Heart right ventricle (tissue), 16 donors: Measurements from ENCODE around the gene GPD1. TPM values are rescaled to one million over a fixed set of nuclear protein-coding genes. Genes with fewer than 3 reads are reported as not detected.

ENCODE experiments used
- ATAC-seq, 8 donors: fragments of 200-7000 bp; cut with Tn5 transposase; one replicate each; pipeline ENCODE4 v1.9.1; 2020; ENCODE audit warnings: mild to moderate bottlenecking in 8 of 8, moderate library complexity in 8 of 8, moderate number of reproducible peaks in 1 of 8
- DNase-seq, 2 donors: peaks; one replicate each; pipeline ENCODE4 v3.0.0-alpha.2; 2020
- H3K27ac ChIP-seq, 10 donors: fragments of 200-600 bp; sonication (generic) in 2 of 10; one replicate each; pipeline versions ENCODE4 v1.5.0 to v1.8.0; 2020 to 2022; ENCODE audit warnings: mild to moderate bottlenecking in 3 of 10
- H3K27me3 ChIP-seq, 7 donors: fragments of 200-600 bp; one replicate each; pipeline ENCODE4 v1.8.0; 2021 to 2022; ENCODE audit warnings: mild to moderate bottlenecking in 2 of 7
- H3K36me3 ChIP-seq, 9 donors: fragments of 200-600 bp; sonication (generic) in 1 of 9; one replicate each; pipeline versions ENCODE4 v1.5.0 to v1.8.0; 2020 to 2022; ENCODE audit warnings: mild to moderate bottlenecking in 2 of 9
- H3K4me1 ChIP-seq, 9 donors: fragments of 200-600 bp; sonication (generic) in 1 of 9; one replicate each; pipeline versions ENCODE4 v1.5.0 to v1.8.0; 2020 to 2022; ENCODE audit warnings: mild to moderate bottlenecking in 4 of 9
- H3K4me3 ChIP-seq, 10 donors: fragments of 200-600 bp; sonication (generic) in 2 of 10; one replicate each; pipeline versions ENCODE4 v1.5.0 to v1.8.0; 2020 to 2022; ENCODE audit warnings: mild to moderate bottlenecking in 7 of 10, moderate library complexity in 2 of 10
- H3K9me3 ChIP-seq, 11 donors: fragments of 200-600 bp in 10 of 11; sonication (generic) in 2 of 11; one replicate each; pipeline versions ENCODE4 v1.5.0 to v1.8.0; 2013 to 2022; ENCODE audit warnings: mild to moderate bottlenecking in 2 of 11, control low read depth in 1 of 11, moderate library complexity in 1 of 11
- whole genome bisulfite sequencing, 2 donors: extraction: QIAGEN DNeasy Blood & Tissue Kit; methylation state at CpG; one replicate each; pipeline ENCODE4 v1.1.7; 2013; ENCODE audit warnings: inconsistent platforms in 1 of 2; 5-methylcytosine and 5-hydroxymethylcytosine counted together
- intact Hi-C, 10 donors: fragments of 100-400 bp; cut with DNase I; formaldehyde crosslinking; loops; one replicate each; pipeline versions ENCODE4 v1.11.1 to v1.14.2; 2022
- polyA plus RNA-seq, 2 donors: library from polyadenylated mRNA; stranded (reverse); fragments of 200-250 nt; gene quantifications; one replicate each; pipeline ENCODE4 v1.2.3, GENCODE V29; 2013
- total RNA-seq, 10 donors: library from RNA; stranded (reverse); fragmentation: NEBNext Ultra II Directional in 3 of 10; extraction: Animal tissue kit (Norgen Biotek cat#: 25700) in 3 of 10; gene quantifications; one replicate each; pipeline versions ENCODE4 v1.2.1 to v1.2.4, GENCODE V29; 2021 to 2023
- TF ChIP-seq, protein P1 (sequence below), 9 donors: fragments of 200-600 bp; sonication (generic) in 2 of 9; IDR thresholded peaks; one replicate each; pipeline versions ENCODE4 v1.5.0 to v1.8.0; 2021 to 2022; ENCODE audit warnings: antibody characterized with exemption in 9 of 9, mild to moderate bottlenecking in 5 of 9, moderate library complexity in 1 of 9
- donor health status: Arrhythmogenic right ventricular cardiomyopathy.
- donor health status: ischemic (EF 13 %, LVEDD 7.1; RV severe dilation, severe dysfunction).
- donor health status: healthy with polysubstance abuse.
- donor health status: DM: no; HTN: yes; CAD: no.
- donor health status: DM: no; HTN: no; CAD: no.
- donor health status: ischemic (EF 25% LVEDD 6.9; RV normal size, moderate dysfunction).
- donor health status: ischemic (EF 25% LVEDD 5.7; RV mildly dilated, moderate dysfunction).
- donor health status: healthy.
- donor health status: DM: yes; HTN: yes; CAD: no.
- donor health status: Ischemic cardiomyopathy.
- donor health status: ischemic (EF 35%, LVEDD 5.7; RV mildly dilated, moderate dysfunction).
- donor health status: nonischemic (EF 11% LVEDD 7.7; RV severe dilation, severe dysfunction).
- donor health status: DM: yes; HTN: yes; CAD: no.
- donor health status: PGD.
- donor health status: ischemic (EF 29% LVEDD 5.4; RV normal size, mild dysfunction).
- donor health status: nonischemic (EF 23%, LVEDD 6.1; RV moderate dilation, normal function).

GPD1 gene
- total and polyA plus RNA-seq, 12 donors: 5.2 to 67.7 (median 15.3) TPM

DNA sequence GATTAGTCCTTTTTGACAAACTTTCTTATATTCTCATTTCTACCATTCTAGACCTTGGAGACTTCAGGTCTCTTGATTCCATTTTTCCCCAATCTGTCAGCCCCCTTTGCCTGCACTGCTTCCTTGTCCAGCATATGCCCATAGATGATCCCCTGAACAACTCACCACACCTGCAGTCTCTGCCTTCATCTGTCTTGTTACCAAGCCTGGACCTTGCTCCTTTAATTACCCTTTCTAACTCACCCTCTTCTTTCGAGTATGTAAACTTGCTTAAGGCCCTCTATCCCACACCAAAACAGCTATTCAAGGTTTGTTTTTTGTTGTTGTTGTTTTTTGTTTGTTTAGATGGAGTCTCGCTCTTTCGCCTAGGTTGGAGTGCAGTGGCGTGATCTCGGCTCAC is 17.8 kb downstream of the GPD1 start:
- 87 to 93% methylated on average over 5 of the region's 5 CpGs for WGBS, 2 donors
- no peak for ATAC-seq
- no peaks in the 10 kb centered on the region for H3K27me3 ChIP-seq
- no peaks in the 10 kb centered on the region for H3K9me3 ChIP-seq
- H3K27ac ChIP-seq: no peak overlapping the region
- no peak for DNase-seq
- peaks cover 0 to 40% (median 22%) of the 10 kb centered on the region in 9 donors for H3K4me1 ChIP-seq
- TF ChIP-seq, protein P1, sequence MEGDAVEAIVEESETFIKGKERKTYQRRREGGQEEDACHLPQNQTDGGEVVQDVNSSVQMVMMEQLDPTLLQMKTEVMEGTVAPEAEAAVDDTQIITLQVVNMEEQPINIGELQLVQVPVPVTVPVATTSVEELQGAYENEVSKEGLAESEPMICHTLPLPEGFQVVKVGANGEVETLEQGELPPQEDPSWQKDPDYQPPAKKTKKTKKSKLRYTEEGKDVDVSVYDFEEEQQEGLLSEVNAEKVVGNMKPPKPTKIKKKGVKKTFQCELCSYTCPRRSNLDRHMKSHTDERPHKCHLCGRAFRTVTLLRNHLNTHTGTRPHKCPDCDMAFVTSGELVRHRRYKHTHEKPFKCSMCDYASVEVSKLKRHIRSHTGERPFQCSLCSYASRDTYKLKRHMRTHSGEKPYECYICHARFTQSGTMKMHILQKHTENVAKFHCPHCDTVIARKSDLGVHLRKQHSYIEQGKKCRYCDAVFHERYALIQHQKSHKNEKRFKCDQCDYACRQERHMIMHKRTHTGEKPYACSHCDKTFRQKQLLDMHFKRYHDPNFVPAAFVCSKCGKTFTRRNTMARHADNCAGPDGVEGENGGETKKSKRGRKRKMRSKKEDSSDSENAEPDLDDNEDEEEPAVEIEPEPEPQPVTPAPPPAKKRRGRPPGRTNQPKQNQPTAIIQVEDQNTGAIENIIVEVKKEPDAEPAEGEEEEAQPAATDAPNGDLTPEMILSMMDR (IDR thresholded peaks at IDR 0.05): no peak
- H3K4me3 ChIP-seq: no peak overlapping the region
- intact Hi-C loops: no loop called here
- H3K36me3 ChIP-seq: peaks cover 0 to 88% (median 28%) of the 10 kb centered on the region in 9 donors

DNA sequence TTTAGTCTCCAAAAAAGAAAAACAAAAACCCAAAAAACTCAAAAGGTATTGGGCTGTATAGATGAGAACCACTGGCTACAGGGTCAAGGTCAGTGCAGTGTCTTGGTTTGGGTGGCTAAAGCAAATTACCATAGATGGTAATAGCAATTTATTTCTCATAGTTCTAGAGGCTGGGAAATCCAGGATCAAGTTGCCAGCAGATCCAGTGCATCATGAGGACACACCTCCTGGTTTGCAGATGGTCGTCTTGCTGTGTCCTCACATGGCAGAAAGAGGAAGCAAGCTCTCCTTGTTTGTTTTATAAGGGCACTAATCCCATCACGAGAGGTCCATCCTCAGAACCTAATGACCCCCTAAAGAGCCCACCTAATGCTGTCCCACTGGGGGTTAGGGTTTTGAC is 19.4 kb downstream of the GPD1 start:
- intact Hi-C loops: no loop called here
- WGBS, 2 donors: 76 to 87% methylated on average over 2 of the region's 2 CpGs
- TF ChIP-seq, protein P1 (IDR thresholded peaks at IDR 0.05): no peak
- Histone ChIP-seq H3K36me3 (peaks cover 0 to 94% (median 35%) of the 10 kb centered on the region in 9 donors), H3K4me1 (peaks cover 0 to 36% (median 15%) of the 10 kb centered on the region in 9 donors), H3K27me3 (no peaks in the 10 kb centered on the region), H3K27ac (no peak overlapping the region), H3K4me3 (no peak overlapping the region), H3K9me3 (no peaks in the 10 kb centered on the region)
- DNase-seq (no peak), ATAC-seq (no peak)

DNA sequence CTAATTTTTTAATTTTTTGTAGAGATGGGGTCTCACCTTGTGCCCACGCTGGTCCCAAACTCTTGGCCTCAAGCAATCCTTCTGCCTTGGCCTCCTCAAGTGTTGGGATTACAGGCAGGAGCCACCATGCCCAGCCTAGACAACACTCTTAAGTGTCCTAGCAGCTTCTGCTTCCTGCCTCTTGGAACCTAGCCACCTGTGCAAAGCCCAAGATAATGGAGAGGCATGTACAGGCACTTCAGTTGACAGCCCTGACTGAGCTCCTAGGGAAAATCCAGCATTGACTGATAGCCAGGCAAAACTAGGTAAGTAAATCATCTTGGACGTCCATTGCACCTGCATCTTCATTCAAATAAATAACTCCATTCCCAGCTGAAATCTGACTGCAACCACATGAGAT is 23.7 kb downstream of the GPD1 start:
- H3K27ac ChIP-seq: no peak overlapping the region
- ATAC-seq (peak in 5 of 8 donors; percentile 41 to 78 (median 69)), DNase-seq (no peak)
- no peak overlapping the region for H3K4me3 ChIP-seq
- H3K27me3 ChIP-seq: no peaks in the 10 kb centered on the region
- WGBS, 2 donors: 61 to 78% methylated on average over 2 of the region's 2 CpGs
- H3K36me3 ChIP-seq: peaks cover 0 to 99% (median 44%) of the 10 kb centered on the region in 9 donors
- TF ChIP-seq, protein P1 (IDR thresholded peaks at IDR 0.05): no peak
- no peaks in the 10 kb centered on the region for H3K9me3 ChIP-seq
- peaks cover 0 to 45% (median 15%) of the 10 kb centered on the region in 9 donors for H3K4me1 ChIP-seq
- intact Hi-C loops: loop anchor here in 1 of 10 donors (5.0 kb wide), 1 partner anchor 50 kb away; no protein-coding TSS in a partner anchor

DNA sequence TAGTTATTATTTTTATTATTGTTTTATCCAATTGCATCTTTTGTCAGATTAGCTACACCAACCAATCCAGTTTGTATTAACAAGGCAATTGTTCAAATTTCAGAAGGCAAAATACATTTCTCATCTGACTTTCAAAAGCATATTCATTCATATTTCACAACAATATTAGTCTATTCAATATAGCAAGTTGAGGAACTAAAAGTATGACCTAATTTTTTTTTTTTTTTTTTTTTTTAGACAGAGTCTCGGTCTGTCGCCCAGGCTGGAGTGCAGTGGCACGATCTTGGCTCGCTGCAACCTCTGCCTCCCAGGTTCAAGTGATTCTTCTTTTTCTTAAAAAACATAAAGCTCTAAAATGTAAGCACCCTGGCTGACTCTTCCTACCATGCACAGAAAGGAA is 25.5 kb downstream of the GPD1 start:
- Histone ChIP-seq H3K27me3 (no peaks in the 10 kb centered on the region), H3K4me1 (peaks cover 0 to 47% (median 15%) of the 10 kb centered on the region in 9 donors), H3K4me3 (no peak overlapping the region), H3K27ac (no peak overlapping the region), H3K36me3 (peaks cover 0 to 99% (median 45%) of the 10 kb centered on the region in 9 donors), H3K9me3 (no peaks in the 10 kb centered on the region)
- WGBS, 2 donors: 80 to 91% methylated on average over 4 of the region's 4 CpGs
- intact Hi-C loops: loop anchor here in 1 of 10 donors (5.0 kb wide), 1 partner anchor 48 kb away; no protein-coding TSS in a partner anchor
- ATAC-seq (no peak), DNase-seq (no peak)
- TF ChIP-seq, protein P1 (IDR thresholded peaks at IDR 0.05): no peak
